Esophagus muscularis mucosa (tissue), 4 donors: ENCODE data around the gene GFOD1. TPM values are rescaled to one million over a fixed set of nuclear protein-coding genes. Genes with fewer than 3 reads are reported as not detected.

ENCODE experiments used
- DNase-seq: peaks from one replicate; pipeline ENCODE4 v3.0.0-alpha.2; 2017; ENCODE audit errors: extremely low spot score
- H3K27ac ChIP-seq, 4 donors: fragments of 200-600 bp; sonication (generic); replicated peaks in 1 of 4; 1 replicate in 3 of 4; 2 replicates in 1 of 4; pipeline ENCODE4 v1.5.1; 2016 to 2019; ENCODE audit warnings: mild to moderate bottlenecking in 1 of 4
- H3K27me3 ChIP-seq, 4 donors: fragments of 200-600 bp; sonication (generic); one replicate each; pipeline versions ENCODE4 v1.5.1 to v1.6.0; 2016 to 2019
- H3K36me3 ChIP-seq, 4 donors: fragments of 200-600 bp; sonication (generic); one replicate each; pipeline ENCODE4 v1.5.1; 2016 to 2019
- H3K4me1 ChIP-seq, 4 donors: fragments of 200-600 bp; sonication (generic); one replicate each; pipeline ENCODE4 v1.5.1; 2016 to 2019
- H3K4me3 ChIP-seq, 4 donors: fragments of 200-600 bp; sonication (generic); 1 replicate in 2 of 4; 2 replicates in 2 of 4; pipeline ENCODE4 v1.5.1; 2016 to 2019; ENCODE audit warnings: mild to moderate bottlenecking in 4 of 4, moderate library complexity in 1 of 4
- H3K9me3 ChIP-seq, 4 donors: fragments of 200-600 bp; sonication (generic); 1 replicate in 3 of 4; 2 replicates in 1 of 4; pipeline ENCODE4 v1.5.1; 2016 to 2019
- EP300 ChIP-seq: sonication (generic); formaldehyde crosslinking; IDR thresholded peaks from one replicate; pipeline ENCODE4 v1.6.1; 2017; ENCODE audit warnings: antibody characterized with exemption
- POLR2A ChIP-seq: fragments of 450-650 bp; IDR thresholded peaks from one replicate; pipeline ENCODE4 v1.6.1; 2017; ENCODE audit warnings: antibody characterized with exemption, moderate library complexity, mild to moderate bottlenecking, low read depth
- POLR2AphosphoS5 ChIP-seq, 2 donors: sonication (generic); formaldehyde crosslinking; IDR thresholded peaks; one replicate each; pipeline ENCODE4 v1.6.1; 2017; ENCODE audit warnings: antibody characterized with exemption in 2 of 2
- WGBS: methylation state at CpG from one replicate; pipeline ENCODE4 v1.1.5; 2018; 5-methylcytosine and 5-hydroxymethylcytosine counted together
- intact Hi-C: fragments of 100-400 bp; cut with DNase I; formaldehyde crosslinking; loops from one replicate; pipeline ENCODE4 v1.15.1; 2023
- total RNA-seq, 4 donors: library from RNA; depleted of rRNA; stranded (reverse); fragments of >200 nt; gene quantifications; one replicate each; pipeline versions ENCODE4 v1.1.0 to v1.2.1, GENCODE V29; 2016
- TF ChIP-seq, protein P1 (sequence below), 3 experiments: fragments of 200-600 bp in 2 of 3; fragments of 450-650 bp in 1 of 3; sonication (generic) in 2 of 3; IDR thresholded peaks; one replicate each; pipeline ENCODE4 v1.5.1; 2017 to 2019; ENCODE audit warnings: antibody characterized with exemption in 3 of 3, mild to moderate bottlenecking in 2 of 3, moderate library complexity in 1 of 3

The GFOD1 gene
- total RNA-seq, 4 donors from 2014 or later = 21.7 to 34.5 (median 25.8) TPM

DNA sequence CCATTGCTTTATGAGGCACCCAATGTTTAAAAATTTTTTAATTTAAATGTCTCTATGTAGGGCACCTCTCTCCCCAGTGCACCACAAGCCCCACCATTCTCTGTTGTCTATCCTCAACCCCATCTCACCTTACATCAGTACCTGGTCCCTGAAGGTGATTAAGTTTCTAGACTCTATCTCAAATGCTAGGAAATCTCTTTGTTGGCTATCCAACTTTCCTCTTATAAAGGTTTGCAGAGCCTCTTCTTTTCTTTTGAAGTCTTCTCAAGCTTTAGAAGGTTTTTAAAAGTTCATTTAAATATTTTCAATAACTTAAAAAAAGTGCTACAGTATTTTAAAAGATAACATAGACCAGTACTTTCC is 82.5 kb downstream of the GFOD1 start:
- no peaks in the 10 kb centered on the region for H3K27me3 ChIP-seq
- TF ChIP-seq, protein P1, sequence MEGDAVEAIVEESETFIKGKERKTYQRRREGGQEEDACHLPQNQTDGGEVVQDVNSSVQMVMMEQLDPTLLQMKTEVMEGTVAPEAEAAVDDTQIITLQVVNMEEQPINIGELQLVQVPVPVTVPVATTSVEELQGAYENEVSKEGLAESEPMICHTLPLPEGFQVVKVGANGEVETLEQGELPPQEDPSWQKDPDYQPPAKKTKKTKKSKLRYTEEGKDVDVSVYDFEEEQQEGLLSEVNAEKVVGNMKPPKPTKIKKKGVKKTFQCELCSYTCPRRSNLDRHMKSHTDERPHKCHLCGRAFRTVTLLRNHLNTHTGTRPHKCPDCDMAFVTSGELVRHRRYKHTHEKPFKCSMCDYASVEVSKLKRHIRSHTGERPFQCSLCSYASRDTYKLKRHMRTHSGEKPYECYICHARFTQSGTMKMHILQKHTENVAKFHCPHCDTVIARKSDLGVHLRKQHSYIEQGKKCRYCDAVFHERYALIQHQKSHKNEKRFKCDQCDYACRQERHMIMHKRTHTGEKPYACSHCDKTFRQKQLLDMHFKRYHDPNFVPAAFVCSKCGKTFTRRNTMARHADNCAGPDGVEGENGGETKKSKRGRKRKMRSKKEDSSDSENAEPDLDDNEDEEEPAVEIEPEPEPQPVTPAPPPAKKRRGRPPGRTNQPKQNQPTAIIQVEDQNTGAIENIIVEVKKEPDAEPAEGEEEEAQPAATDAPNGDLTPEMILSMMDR (IDR thresholded peaks at IDR 0.05) = no peak
- TF ChIP-seq POLR2A (no peak), POLR2AphosphoS5 (IDR thresholded peaks at IDR 0.05) (no peak), EP300 (no peak)
- no peaks in the 10 kb centered on the region for H3K9me3 ChIP-seq
- H3K4me3 ChIP-seq = no peak overlapping the region
- no peaks in the 10 kb centered on the region for H3K36me3 ChIP-seq
- intact Hi-C loops = no loop called here
- peaks cover 54 to 62% (median 58%) of the 10 kb centered on the region in 4 donors for H3K4me1 ChIP-seq
- no peak for DNase-seq
- peak overlapping the region in 3 of 4 donors; percentile 38 to 53 (median 47) for H3K27ac ChIP-seq

GRCh38 chr6:13404228-13404891 is 83.0 kb downstream of the GFOD1 start:
- Histone ChIP-seq H3K27ac (peak overlapping the region in 3 of 4 donors; percentile 38 to 53 (median 47)), H3K4me1 (peaks cover 49 to 61% (median 54%) of the 10 kb centered on the region in 4 donors), H3K27me3 (no peaks in the 10 kb centered on the region), H3K4me3 (no peak overlapping the region), H3K9me3 (no peaks in the 10 kb centered on the region), H3K36me3 (no peaks in the 10 kb centered on the region)
- 46% methylated on average over 5 of the region's 5 CpGs for WGBS
- no peak for DNase-seq
- TF ChIP-seq POLR2A = no peak
- TF ChIP-seq, protein P1 (IDR thresholded peaks at IDR 0.05) = no peak
- TF ChIP-seq POLR2AphosphoS5 (IDR thresholded peaks at IDR 0.05) = peak in 1 of 2 donors; percentile 39
- no peak for TF ChIP-seq EP300
- intact Hi-C loops = no loop called here

DNA sequence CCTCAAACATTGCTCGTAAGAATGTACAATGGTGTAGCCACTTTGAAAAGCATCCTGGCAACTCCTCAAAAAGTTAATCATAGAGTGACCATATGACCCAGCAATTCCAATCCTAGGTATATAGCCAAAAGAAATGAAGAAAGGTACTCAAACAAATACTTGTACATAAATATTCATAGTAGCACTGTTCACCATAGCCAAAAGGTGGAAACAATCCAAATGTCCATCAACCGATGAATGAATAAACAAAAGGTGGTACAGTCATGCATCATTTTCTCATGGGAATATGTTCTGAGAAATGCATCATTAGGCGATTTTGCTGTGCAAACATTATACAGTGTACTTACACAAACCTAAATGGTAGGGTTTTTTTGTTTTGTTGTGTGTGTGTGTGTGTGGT is 84.7 kb downstream of the GFOD1 start:
- 87% methylated on average over 3 of the region's 3 CpGs for WGBS
- no peak for TF ChIP-seq POLR2A
- no peak for TF ChIP-seq EP300
- TF ChIP-seq, protein P1 (IDR thresholded peaks at IDR 0.05) = no peak
- TF ChIP-seq POLR2AphosphoS5 (IDR thresholded peaks at IDR 0.05) = no peak
- no peaks in the 10 kb centered on the region for H3K9me3 ChIP-seq
- H3K4me1 ChIP-seq = peaks cover 48 to 65% (median 55%) of the 10 kb centered on the region in 4 donors
- H3K27ac ChIP-seq = no peak overlapping the region
- no peaks in the 10 kb centered on the region for H3K27me3 ChIP-seq
- H3K36me3 ChIP-seq = no peaks in the 10 kb centered on the region
- no peak for DNase-seq
- intact Hi-C loops = no loop called here
- no peak overlapping the region for H3K4me3 ChIP-seq

DNA sequence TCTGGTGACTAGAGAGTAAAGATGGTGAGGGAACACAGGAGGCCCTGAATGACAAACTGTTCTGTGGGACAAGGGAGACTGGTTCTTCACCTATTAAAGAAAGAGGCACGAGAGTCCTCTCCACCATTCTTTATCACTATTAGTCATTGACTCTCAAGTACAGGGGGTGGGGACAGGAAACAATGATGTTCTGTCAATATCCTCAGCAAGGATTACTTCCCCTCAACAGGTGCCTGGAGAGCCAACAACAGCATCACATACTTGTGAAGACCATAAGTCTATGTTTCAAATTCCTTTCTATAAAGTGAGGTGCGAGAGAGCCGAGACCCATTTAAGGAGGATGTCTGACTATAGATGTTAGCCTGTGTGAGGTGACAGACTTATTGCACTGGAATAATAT is 86.6 kb downstream of the GFOD1 start:
- Histone ChIP-seq H3K4me3 (no peak overlapping the region), H3K9me3 (no peaks in the 10 kb centered on the region), H3K4me1 (peaks cover 48 to 66% (median 56%) of the 10 kb centered on the region in 4 donors), H3K27ac (no peak overlapping the region), H3K36me3 (no peaks in the 10 kb centered on the region), H3K27me3 (no peaks in the 10 kb centered on the region)
- intact Hi-C loops = no loop called here
- 86% methylated on average over 3 of the region's 3 CpGs for WGBS
- TF ChIP-seq EP300 (no peak), POLR2AphosphoS5 (IDR thresholded peaks at IDR 0.05) (no peak), POLR2A (no peak)
- TF ChIP-seq, protein P1 (IDR thresholded peaks at IDR 0.05) = no peak
- no peak for DNase-seq
